ENCODE data around the gene HSD17B12. TPM values are rescaled to one million over a fixed set of nuclear protein-coding genes. Genes with fewer than 3 reads are reported as not detected.

The HSD17B12 gene
- total and polyA plus RNA-seq, 2 experiments from 2014 or later = 128 to 168 TPM

DNA sequence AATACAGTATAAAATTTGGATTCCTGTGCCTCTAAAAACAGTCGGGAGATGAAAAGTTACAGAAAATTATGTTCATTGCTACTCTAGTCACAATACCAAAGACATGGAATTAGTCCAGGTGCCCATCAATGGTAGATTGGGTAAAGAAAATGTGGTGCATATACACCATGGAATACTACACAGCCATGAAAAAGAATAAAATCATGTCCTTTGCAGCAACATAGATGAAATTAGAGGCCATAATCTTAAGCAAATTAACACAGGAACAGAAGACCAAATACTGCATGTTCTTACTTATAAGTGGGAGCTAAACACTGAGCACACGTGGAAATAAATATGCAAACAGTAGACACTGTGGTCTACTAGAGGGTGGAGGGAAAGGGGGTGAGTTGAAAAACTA lies 67.6 kb downstream of the HSD17B12 start (continued):
- TF ChIP-seq, protein P1, sequence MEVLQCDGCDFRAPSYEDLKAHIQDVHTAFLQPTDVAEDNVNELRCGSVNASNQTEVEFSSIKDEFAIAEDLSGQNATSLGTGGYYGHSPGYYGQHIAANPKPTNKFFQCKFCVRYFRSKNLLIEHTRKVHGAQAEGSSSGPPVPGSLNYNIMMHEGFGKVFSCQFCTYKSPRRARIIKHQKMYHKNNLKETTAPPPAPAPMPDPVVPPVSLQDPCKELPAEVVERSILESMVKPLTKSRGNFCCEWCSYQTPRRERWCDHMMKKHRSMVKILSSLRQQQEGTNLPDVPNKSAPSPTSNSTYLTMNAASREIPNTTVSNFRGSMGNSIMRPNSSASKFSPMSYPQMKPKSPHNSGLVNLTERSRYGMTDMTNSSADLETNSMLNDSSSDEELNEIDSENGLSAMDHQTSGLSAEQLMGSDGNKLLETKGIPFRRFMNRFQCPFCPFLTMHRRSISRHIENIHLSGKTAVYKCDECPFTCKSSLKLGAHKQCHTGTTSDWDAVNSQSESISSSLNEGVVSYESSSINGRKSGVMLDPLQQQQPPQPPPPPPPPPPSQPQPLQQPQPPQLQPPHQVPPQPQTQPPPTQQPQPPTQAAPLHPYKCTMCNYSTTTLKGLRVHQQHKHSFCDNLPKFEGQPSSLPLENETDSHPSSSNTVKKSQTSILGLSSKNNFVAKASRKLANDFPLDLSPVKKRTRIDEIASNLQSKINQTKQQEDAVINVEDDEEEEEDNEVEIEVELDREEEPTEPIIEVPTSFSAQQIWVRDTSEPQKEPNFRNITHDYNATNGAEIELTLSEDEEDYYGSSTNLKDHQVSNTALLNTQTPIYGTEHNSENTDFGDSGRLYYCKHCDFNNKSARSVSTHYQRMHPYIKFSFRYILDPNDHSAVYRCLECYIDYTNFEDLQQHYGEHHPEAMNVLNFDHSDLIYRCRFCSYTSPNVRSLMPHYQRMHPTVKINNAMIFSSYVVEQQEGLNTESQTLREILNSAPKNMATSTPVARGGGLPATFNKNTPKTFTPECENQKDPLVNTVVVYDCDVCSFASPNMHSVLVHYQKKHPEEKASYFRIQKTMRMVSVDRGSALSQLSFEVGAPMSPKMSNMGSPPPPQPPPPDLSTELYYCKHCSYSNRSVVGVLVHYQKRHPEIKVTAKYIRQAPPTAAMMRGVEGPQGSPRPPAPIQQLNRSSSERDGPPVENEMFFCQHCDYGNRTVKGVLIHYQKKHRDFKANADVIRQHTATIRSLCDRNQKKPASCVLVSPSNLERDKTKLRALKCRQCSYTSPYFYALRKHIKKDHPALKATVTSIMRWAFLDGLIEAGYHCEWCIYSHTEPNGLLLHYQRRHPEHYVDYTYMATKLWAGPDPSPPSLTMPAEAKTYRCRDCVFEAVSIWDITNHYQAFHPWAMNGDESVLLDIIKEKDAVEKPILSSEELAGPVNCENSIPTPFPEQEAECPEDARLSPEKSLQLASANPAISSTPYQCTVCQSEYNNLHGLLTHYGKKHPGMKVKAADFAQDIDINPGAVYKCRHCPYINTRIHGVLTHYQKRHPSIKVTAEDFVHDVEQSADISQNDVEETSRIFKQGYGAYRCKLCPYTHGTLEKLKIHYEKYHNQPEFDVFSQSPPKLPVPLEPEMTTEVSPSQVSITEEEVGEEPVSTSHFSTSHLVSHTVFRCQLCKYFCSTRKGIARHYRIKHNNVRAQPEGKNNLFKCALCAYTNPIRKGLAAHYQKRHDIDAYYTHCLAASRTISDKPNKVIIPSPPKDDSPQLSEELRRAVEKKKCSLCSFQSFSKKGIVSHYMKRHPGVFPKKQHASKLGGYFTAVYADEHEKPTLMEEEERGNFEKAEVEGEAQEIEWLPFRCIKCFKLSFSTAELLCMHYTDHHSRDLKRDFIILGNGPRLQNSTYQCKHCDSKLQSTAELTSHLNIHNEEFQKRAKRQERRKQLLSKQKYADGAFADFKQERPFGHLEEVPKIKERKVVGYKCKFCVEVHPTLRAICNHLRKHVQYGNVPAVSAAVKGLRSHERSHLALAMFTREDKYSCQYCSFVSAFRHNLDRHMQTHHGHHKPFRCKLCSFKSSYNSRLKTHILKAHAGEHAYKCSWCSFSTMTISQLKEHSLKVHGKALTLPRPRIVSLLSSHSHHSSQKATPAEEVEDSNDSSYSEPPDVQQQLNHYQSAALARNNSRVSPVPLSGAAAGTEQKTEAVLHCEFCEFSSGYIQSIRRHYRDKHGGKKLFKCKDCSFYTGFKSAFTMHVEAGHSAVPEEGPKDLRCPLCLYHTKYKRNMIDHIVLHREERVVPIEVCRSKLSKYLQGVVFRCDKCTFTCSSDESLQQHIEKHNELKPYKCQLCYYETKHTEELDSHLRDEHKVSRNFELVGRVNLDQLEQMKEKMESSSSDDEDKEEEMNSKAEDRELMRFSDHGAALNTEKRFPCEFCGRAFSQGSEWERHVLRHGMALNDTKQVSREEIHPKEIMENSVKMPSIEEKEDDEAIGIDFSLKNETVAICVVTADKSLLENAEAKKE (CRISPR knock-in tag; IDR thresholded peaks at IDR 0.05) = no peak

DNA sequence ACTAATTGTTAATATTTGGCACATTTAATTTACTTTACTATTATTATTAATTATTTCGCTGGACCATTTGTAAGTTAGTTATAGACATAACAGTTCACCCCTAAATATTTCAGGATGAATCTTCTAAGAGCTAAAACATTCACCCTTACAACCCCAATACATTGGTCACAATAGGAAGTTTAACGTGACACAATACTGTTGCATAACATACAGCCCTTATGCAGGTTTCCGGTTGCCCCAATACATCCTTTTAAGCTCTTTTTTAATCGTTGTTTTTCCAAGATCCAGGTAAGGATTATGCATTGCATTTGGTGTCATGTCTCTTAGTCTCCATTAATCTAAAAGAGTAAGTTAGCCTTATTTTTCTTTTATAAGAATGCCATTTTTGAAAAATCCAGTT lies 71.2 kb downstream of the HSD17B12 start:
- H3K4me1 ChIP-seq (ENCODE audit: insufficient read depth) = no peaks in the 10 kb centered on the region
- peaks cover 44% of the 10 kb centered on the region for H3K79me2 ChIP-seq (replicated peaks; ENCODE audit: insufficient read depth)
- ATAC-seq (no peak), DNase-seq (ENCODE audit: low spot score) (no peak)
- peaks cover 5% of the 10 kb centered on the region for H4K20me1 ChIP-seq (replicated peaks; ENCODE audit: insufficient read depth)
- H3K4me2 ChIP-seq = no peak overlapping the region
- H3F3A ChIP-seq (replicated peaks; ENCODE audit: low read depth) = no peaks in the 10 kb centered on the region
- Mint-ChIP-seq H3K27ac (no peak overlapping the region), H3K4me3 (no peak overlapping the region), H3K9me3 (no peaks in the 10 kb centered on the region), H3K4me1 (no peaks in the 10 kb centered on the region; the same call in 2 of the 3 replicates), H3K36me3 (ENCODE audit: low read depth) (peaks cover 26% of the 10 kb centered on the region), H3K27me3 (ENCODE audit: insufficient read depth, low read depth, poor library complexity) (no peaks in the 10 kb centered on the region)
- no peak overlapping the region for H3K27ac ChIP-seq (ENCODE audit: low read depth)
- H3K9me2 ChIP-seq (ENCODE audit: insufficient read depth) = no peaks in the 10 kb centered on the region
- no peak overlapping the region for H2AFZ ChIP-seq
- no peak overlapping the region for H3K4me3 ChIP-seq
- no peaks in the 10 kb centered on the region for H3K27me3 ChIP-seq (ENCODE audit: insufficient read depth)
- H3K36me3 ChIP-seq (ENCODE audit: insufficient read depth) = peaks cover 14% of the 10 kb centered on the region; the same call in 1 of the 2 replicates
- TF ChIP-seq JUNB (IDR thresholded peaks at IDR 0.05; ENCODE audit: unreplicated experiment) = no peak
- TF ChIP-seq EZH2 (IDR thresholded peaks at IDR 0.05; ENCODE audit: low read depth, unreplicated experiment) = no peak
- no peak for TF ChIP-seq ZNF114 (CRISPR knock-in tag; IDR thresholded peaks at IDR 0.05)
- no peak for TF ChIP-seq NANOG (IDR thresholded peaks at IDR 0.05; ENCODE audit: borderline replicate concordance)
- TF ChIP-seq ZNF331 (CRISPR knock-in tag; IDR thresholded peaks at IDR 0.05; ENCODE audit: low read depth) = no peak
- TF ChIP-seq, protein P2, sequence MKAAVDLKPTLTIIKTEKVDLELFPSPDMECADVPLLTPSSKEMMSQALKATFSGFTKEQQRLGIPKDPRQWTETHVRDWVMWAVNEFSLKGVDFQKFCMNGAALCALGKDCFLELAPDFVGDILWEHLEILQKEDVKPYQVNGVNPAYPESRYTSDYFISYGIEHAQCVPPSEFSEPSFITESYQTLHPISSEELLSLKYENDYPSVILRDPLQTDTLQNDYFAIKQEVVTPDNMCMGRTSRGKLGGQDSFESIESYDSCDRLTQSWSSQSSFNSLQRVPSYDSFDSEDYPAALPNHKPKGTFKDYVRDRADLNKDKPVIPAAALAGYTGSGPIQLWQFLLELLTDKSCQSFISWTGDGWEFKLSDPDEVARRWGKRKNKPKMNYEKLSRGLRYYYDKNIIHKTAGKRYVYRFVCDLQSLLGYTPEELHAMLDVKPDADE (IDR thresholded peaks at IDR 0.05) = no peak
- no peak for TF ChIP-seq CREB1 (CRISPR knock-in tag; IDR thresholded peaks at IDR 0.05; ENCODE audit: low read depth)
- TF ChIP-seq, protein P1 (CRISPR knock-in tag; IDR thresholded peaks at IDR 0.05) = no peak
- TF ChIP-seq EZH2phosphoT487 (IDR thresholded peaks at IDR 0.05; ENCODE audit: unreplicated experiment) = no peak

All from GM23338 (cell line).